Neural cell (in vitro differentiated cells): ENCODE results near the gene ZNF618. TPM values are rescaled to one million over a fixed set of nuclear protein-coding genes. Genes with fewer than 3 reads are reported as not detected.

Experiments used
- H2AFZ ChIP-seq: fragments of 200-600, 300-800 bp; sonication (generic), shearing (Covaris generic); 2 replicates; pipeline ENCODE4 v1.6.0; 2014; ENCODE audit warnings: low read depth, mild to moderate bottlenecking, antibody characterized with exemption, low read length, moderate library complexity
- H3F3A ChIP-seq: fragments of 200-600 bp; shearing (Covaris generic); 2 replicates; pipeline ENCODE4 v1.6.1; 2016; ENCODE audit warnings: mild to moderate bottlenecking, moderate library complexity, mixed read lengths, antibody characterized with exemption, low read length; ENCODE audit not compliant: insufficient read depth, poor library complexity, severe bottlenecking
- H3K27ac ChIP-seq: fragments of 200-600, 300-800 bp; sonication (generic), shearing (Covaris generic); 2 replicates; pipeline ENCODE4 v1.5.1; 2014; ENCODE audit warnings: mild to moderate bottlenecking, low read length, moderate library complexity
- H3K27me3 ChIP-seq: fragments of 300-800, 200-600 bp; sonication (generic), shearing (Covaris generic); 2 replicates; pipeline ENCODE4 v1.6.0; 2014; ENCODE audit warnings: mild to moderate bottlenecking, low read depth, low read length, moderate library complexity; ENCODE audit not compliant: insufficient read depth
- H3K36me3 ChIP-seq: fragments of 300-800, 200-600 bp; sonication (generic), shearing (Covaris generic); 2 replicates; pipeline ENCODE4 v1.5.1; 2014; ENCODE audit warnings: mild to moderate bottlenecking, antibody characterized with exemption, low read length, moderate library complexity; ENCODE audit not compliant: insufficient read depth
- H3K4me2 ChIP-seq: fragments of 300-800, 200-600 bp; sonication (generic), shearing (Covaris generic); 2 replicates; pipeline ENCODE4 v1.6.0; 2014; ENCODE audit warnings: mild to moderate bottlenecking, low read length
- H3K4me3 ChIP-seq: fragments of 300-800, 200-600 bp; sonication (generic), shearing (Covaris generic); 2 replicates; pipeline ENCODE4 v1.5.1; 2014; ENCODE audit warnings: mild to moderate bottlenecking, low read length, moderate library complexity
- H3K79me2 ChIP-seq: fragments of 200-600 bp; shearing (Covaris generic); replicated peaks from 2 replicates; pipeline ENCODE4 v1.6.0; 2014; ENCODE audit warnings: mild to moderate bottlenecking, low read length, moderate library complexity; ENCODE audit not compliant: insufficient read depth
- H3K9ac ChIP-seq: fragments of 300-800, 200-600 bp; sonication (generic), shearing (Covaris generic); 2 replicates; pipeline ENCODE4 v1.6.1; 2016; ENCODE audit warnings: mild to moderate bottlenecking, low read length, mixed read lengths
- H3K9me2 ChIP-seq: fragments of 200-600 bp; shearing (Covaris generic); 2 replicates; pipeline ENCODE4 v1.6.1; 2016; ENCODE audit warnings: mild to moderate bottlenecking, low read length, mixed read lengths; ENCODE audit not compliant: insufficient read depth
- H3K9me3 ChIP-seq: fragments of 200-600, 300-800 bp; sonication (generic), shearing (Covaris generic); 2 replicates; pipeline ENCODE4 v1.6.1; 2016; ENCODE audit warnings: mild to moderate bottlenecking, mixed run types, low read length, moderate library complexity, mixed read lengths
- H4K20me1 ChIP-seq: fragments of 200-600 bp; shearing (Covaris generic); 2 replicates; pipeline ENCODE4 v1.6.1; 2016; ENCODE audit warnings: mild to moderate bottlenecking, mixed run types; ENCODE audit not compliant: insufficient read depth
- EP300 ChIP-seq: fragments of 450-650 bp; conservative IDR thresholded peaks from 2 replicates; pipeline ENCODE4 v1.6.1; 2014; ENCODE audit warnings: antibody characterized with exemption, mild to moderate bottlenecking, moderate library complexity; ENCODE audit not compliant: poor library complexity, severe bottlenecking
- EZH2 ChIP-seq: fragments of 200-600, 300-800 bp; shearing (Covaris generic), sonication (generic); IDR thresholded peaks from 2 replicates; pipeline ENCODE4 v1.6.1; 2014; ENCODE audit warnings: antibody characterized with exemption, low read length, borderline replicate concordance, mild to moderate bottlenecking; ENCODE audit not compliant: insufficient read depth, poor library complexity, severe bottlenecking
- MXI1 ChIP-seq: fragments of 450-650 bp; conservative IDR thresholded peaks from 2 replicates; pipeline ENCODE4 v1.6.1; 2014; ENCODE audit warnings: antibody characterized with exemption, mild to moderate bottlenecking; ENCODE audit not compliant: poor library complexity, severe bottlenecking
- POLR2AphosphoS5 ChIP-seq: IDR thresholded peaks from 2 replicates; pipeline ENCODE4 v1.6.1; 2012
- RAD21 ChIP-seq: fragments of 450-650 bp; conservative IDR thresholded peaks from 2 replicates; pipeline ENCODE4 v1.6.1; 2014; ENCODE audit warnings: antibody characterized with exemption, mild to moderate bottlenecking, moderate library complexity
- REST ChIP-seq: IDR thresholded peaks from 2 replicates; pipeline ENCODE4 v1.6.1; 2012; ENCODE audit warnings: borderline replicate concordance
- SMC3 ChIP-seq: fragments of 450-650 bp; conservative IDR thresholded peaks from 2 replicates; pipeline ENCODE4 v1.6.1; 2014; ENCODE audit warnings: antibody characterized with exemption, mild to moderate bottlenecking, moderate library complexity; ENCODE audit not compliant: poor library complexity
- TAF1 ChIP-seq: IDR thresholded peaks from 2 replicates; pipeline ENCODE4 v1.6.1; 2012; ENCODE audit warnings: low read depth
- polyA plus RNA-seq: library from polyadenylated mRNA; depleted of rRNA; stranded (reverse); fragments of >200 nt; gene quantifications from 2 replicates; pipeline ENCODE4 v1.2.3, GENCODE V29; 2014
- TF ChIP-seq, protein P1 (sequence below): fragments of 450-650 bp; IDR thresholded peaks from 2 replicates; pipeline ENCODE4 v1.5.1; 2014; ENCODE audit warnings: antibody characterized with exemption, mild to moderate bottlenecking, moderate library complexity; ENCODE audit not compliant: poor library complexity, severe bottlenecking

The ZNF618 gene
- polyA plus RNA-seq, 1 donor from 2014 or later, result 7.1 TPM

GRCh38 chr9:113985968-113986585, 110.0 kb downstream of the ZNF618 start:
- Histone ChIP-seq H3K79me2 (no peaks in the 10 kb centered on the region), H3F3A (no peaks in the 10 kb centered on the region), H3K36me3 (peaks cover 11% of the 10 kb centered on the region), H4K20me1 (no peaks in the 10 kb centered on the region), H3K9ac (no peak overlapping the region), H3K4me2 (no peak overlapping the region), H2AFZ (no peak overlapping the region), H3K27me3 (no peaks in the 10 kb centered on the region), H3K27ac (no peak overlapping the region), H3K4me3 (no peak overlapping the region), H3K9me2 (no peaks in the 10 kb centered on the region), H3K9me3 (no peaks in the 10 kb centered on the region)
- no peak for TF ChIP-seq RAD21
- TF ChIP-seq, protein P1, sequence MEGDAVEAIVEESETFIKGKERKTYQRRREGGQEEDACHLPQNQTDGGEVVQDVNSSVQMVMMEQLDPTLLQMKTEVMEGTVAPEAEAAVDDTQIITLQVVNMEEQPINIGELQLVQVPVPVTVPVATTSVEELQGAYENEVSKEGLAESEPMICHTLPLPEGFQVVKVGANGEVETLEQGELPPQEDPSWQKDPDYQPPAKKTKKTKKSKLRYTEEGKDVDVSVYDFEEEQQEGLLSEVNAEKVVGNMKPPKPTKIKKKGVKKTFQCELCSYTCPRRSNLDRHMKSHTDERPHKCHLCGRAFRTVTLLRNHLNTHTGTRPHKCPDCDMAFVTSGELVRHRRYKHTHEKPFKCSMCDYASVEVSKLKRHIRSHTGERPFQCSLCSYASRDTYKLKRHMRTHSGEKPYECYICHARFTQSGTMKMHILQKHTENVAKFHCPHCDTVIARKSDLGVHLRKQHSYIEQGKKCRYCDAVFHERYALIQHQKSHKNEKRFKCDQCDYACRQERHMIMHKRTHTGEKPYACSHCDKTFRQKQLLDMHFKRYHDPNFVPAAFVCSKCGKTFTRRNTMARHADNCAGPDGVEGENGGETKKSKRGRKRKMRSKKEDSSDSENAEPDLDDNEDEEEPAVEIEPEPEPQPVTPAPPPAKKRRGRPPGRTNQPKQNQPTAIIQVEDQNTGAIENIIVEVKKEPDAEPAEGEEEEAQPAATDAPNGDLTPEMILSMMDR, result no peak
- no peak for TF ChIP-seq MXI1
- TF ChIP-seq REST, result no peak
- no peak for TF ChIP-seq EP300
- no peak for TF ChIP-seq SMC3
- TF ChIP-seq EZH2, result no peak
- TF ChIP-seq TAF1, result no peak
- TF ChIP-seq POLR2AphosphoS5, result no peak

DNA sequence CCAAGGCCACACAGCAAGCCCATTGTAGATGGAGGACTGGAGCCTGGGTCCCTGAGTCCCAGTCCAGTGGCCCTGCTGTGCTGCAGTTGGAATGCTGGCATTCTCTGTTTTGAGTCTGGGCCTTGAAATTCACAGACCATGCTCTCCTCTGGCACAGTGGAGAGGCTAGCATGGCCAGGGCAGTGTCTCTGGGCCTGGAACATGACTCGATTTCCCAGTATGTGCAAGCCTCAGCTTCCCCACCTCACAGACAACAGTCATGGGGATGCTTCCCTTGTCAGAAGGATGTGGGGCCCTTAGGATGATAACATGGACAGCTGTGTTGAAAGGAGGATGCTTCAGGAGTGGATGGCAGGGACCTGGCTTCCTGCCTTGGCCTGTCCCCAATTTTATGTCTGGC, 110.8 kb downstream of the ZNF618 start:
- H2AFZ ChIP-seq, result no peak overlapping the region
- H3K9me3 ChIP-seq, result no peaks in the 10 kb centered on the region
- no peaks in the 10 kb centered on the region for H3K9me2 ChIP-seq
- TF ChIP-seq REST, result no peak
- no peak for TF ChIP-seq TAF1
- TF ChIP-seq RAD21, result no peak
- TF ChIP-seq EP300, result no peak
- TF ChIP-seq POLR2AphosphoS5, result no peak
- TF ChIP-seq MXI1, result no peak
- TF ChIP-seq EZH2, result no peak
- TF ChIP-seq SMC3, result no peak
- TF ChIP-seq, protein P1, result no peak
- no peaks in the 10 kb centered on the region for H3F3A ChIP-seq
- no peaks in the 10 kb centered on the region for H4K20me1 ChIP-seq
- H3K36me3 ChIP-seq, result peaks cover 11% of the 10 kb centered on the region
- no peaks in the 10 kb centered on the region for H3K79me2 ChIP-seq
- no peak overlapping the region for H3K9ac ChIP-seq
- H3K27me3 ChIP-seq, result no peaks in the 10 kb centered on the region
- no peak overlapping the region for H3K4me2 ChIP-seq
- H3K4me3 ChIP-seq, result no peak overlapping the region
- H3K27ac ChIP-seq, result no peak overlapping the region
